GM12878 (cell line): ENCODE measurements around the gene ST7. TPM values are rescaled to one million over a fixed set of nuclear protein-coding genes. Genes with fewer than 3 reads are reported as not detected.

ENCODE experiments used
- ASH2L ChIP-seq: fragments of 300-600, 200-600 bp; sonication (generic); IDR thresholded peaks from 2 replicates; pipeline ENCODE4 v1.6.1; 2017; ENCODE audit warnings: low read depth, mild to moderate bottlenecking, borderline replicate concordance
- CREM ChIP-seq: IDR thresholded peaks from 2 replicates; pipeline ENCODE4 v1.6.1; 2014; ENCODE audit warnings: antibody characterized with exemption, low read depth
- HDAC6 ChIP-seq: fragments of 200-600 bp; sonication (generic); IDR thresholded peaks from one replicate; pipeline ENCODE4 v1.8.0; 2017; ENCODE audit warnings: antibody characterized with exemption; ENCODE audit not compliant: unreplicated experiment
- KLF5 ChIP-seq: fragments of 450-650 bp; IDR thresholded peaks from 2 replicates; pipeline ENCODE4 v1.6.1; 2014; ENCODE audit warnings: mild to moderate bottlenecking; ENCODE audit not compliant: partially characterized antibody
- NFIC ChIP-seq: IDR thresholded peaks from 2 replicates; pipeline ENCODE4 v1.6.1; 2012; ENCODE audit warnings: low read depth, mild to moderate bottlenecking, inconsistent platforms, low read length, moderate library complexity
- POLR2AphosphoS5 ChIP-seq: IDR thresholded peaks from 2 replicates; pipeline ENCODE4 v1.6.1; 2011; ENCODE audit warnings: mild to moderate bottlenecking, low read length, inconsistent platforms
- POU2F2 ChIP-seq: IDR thresholded peaks from 3 replicates; pipeline ENCODE4 v1.6.1; 2011; ENCODE audit warnings: low read depth, mild to moderate bottlenecking, low read length, borderline replicate concordance
- SMAD5 ChIP-seq: IDR thresholded peaks from 2 replicates; pipeline ENCODE4 v1.6.1; 2016; ENCODE audit warnings: antibody characterized with exemption, low read depth
- SPI1 ChIP-seq: IDR thresholded peaks from 2 replicates; pipeline ENCODE4 v1.6.1; 2011; ENCODE audit warnings: low read depth, mild to moderate bottlenecking, low read length, moderate library complexity, borderline replicate concordance; ENCODE audit not compliant: insufficient read depth
- SREBF2 ChIP-seq: IDR thresholded peaks from 2 replicates; pipeline ENCODE4 v1.6.1; 2012; ENCODE audit warnings: mild to moderate bottlenecking, low read length
- SUPT20H ChIP-seq: IDR thresholded peaks from 2 replicates; pipeline ENCODE4 v1.6.1; 2011; ENCODE audit warnings: low read depth, mild to moderate bottlenecking, low read length, moderate library complexity, borderline replicate concordance; ENCODE audit not compliant: control insufficient read depth
- polyA plus RNA-seq, 11 experiments: library from polyadenylated mRNA; depleted of rRNA in 4 of 11; unstranded in 6 of 11; stranded (reverse) in 5 of 11; fragments of >200 nt; fragmentation: Nextera tagmentation in 4 of 11; fragmentation: Illumina TruSeq in 1 of 11; extraction: Ambion mirVana in 4 of 11; extraction: Trizol in 1 of 11; gene quantifications; 1 replicate in 1 of 11; 2 replicates in 10 of 11; pipeline versions ENCODE4 v1.2.1 to v1.2.3, GENCODE V29; 2011 to 2016; ENCODE audit warnings: inconsistent platforms in 2 of 11, missing spikeins in 2 of 11, low read depth in 1 of 11
- total RNA-seq, 4 experiments: library from RNA; depleted of rRNA in 3 of 4; stranded (reverse); fragments of >200 nt in 3 of 4; fragmentation: Illumina TruSeq in 1 of 4; extraction: Trizol in 1 of 4; gene quantifications; 2 replicates each; pipeline versions ENCODE4 v1.2.1 to v1.2.3, GENCODE V29; 2013 to 2021
- TF ChIP-seq, protein P1 (sequence below): IDR thresholded peaks from 2 replicates; pipeline ENCODE4 v1.6.1; 2012; ENCODE audit warnings: low read depth, low read length, improper control_type of control experiment
- TF ChIP-seq, protein P2 (sequence below): IDR thresholded peaks from 2 replicates; pipeline ENCODE4 v1.6.1; 2012; ENCODE audit warnings: improper control_type of control experiment, low read depth, low read length; ENCODE audit not compliant: insufficient replicate concordance
- TF ChIP-seq, protein P3 (sequence below): fragments of 450-650 bp; IDR thresholded peaks from 2 replicates; pipeline ENCODE4 v1.6.1; 2016; ENCODE audit warnings: mild to moderate bottlenecking
- TF ChIP-seq, protein P4 (sequence below): fragments of 450-650 bp; formaldehyde crosslinking; IDR thresholded peaks from 2 replicates; pipeline ENCODE4 v1.4.0; 2020; ENCODE audit warnings: mild to moderate bottlenecking, moderate library complexity
- TF ChIP-seq, protein P5 (sequence below): fragments of 450-650 bp; IDR thresholded peaks from 2 replicates; pipeline ENCODE4 v1.6.1; 2017; ENCODE audit warnings: borderline replicate concordance

The ST7 gene
- total and polyA plus RNA-seq, 10 of the 15 experiments (the other 5 are each of a cell fraction or from before 2014, with no cell fraction given), result 27.7 to 76.4 (median 53.6) TPM

DNA sequence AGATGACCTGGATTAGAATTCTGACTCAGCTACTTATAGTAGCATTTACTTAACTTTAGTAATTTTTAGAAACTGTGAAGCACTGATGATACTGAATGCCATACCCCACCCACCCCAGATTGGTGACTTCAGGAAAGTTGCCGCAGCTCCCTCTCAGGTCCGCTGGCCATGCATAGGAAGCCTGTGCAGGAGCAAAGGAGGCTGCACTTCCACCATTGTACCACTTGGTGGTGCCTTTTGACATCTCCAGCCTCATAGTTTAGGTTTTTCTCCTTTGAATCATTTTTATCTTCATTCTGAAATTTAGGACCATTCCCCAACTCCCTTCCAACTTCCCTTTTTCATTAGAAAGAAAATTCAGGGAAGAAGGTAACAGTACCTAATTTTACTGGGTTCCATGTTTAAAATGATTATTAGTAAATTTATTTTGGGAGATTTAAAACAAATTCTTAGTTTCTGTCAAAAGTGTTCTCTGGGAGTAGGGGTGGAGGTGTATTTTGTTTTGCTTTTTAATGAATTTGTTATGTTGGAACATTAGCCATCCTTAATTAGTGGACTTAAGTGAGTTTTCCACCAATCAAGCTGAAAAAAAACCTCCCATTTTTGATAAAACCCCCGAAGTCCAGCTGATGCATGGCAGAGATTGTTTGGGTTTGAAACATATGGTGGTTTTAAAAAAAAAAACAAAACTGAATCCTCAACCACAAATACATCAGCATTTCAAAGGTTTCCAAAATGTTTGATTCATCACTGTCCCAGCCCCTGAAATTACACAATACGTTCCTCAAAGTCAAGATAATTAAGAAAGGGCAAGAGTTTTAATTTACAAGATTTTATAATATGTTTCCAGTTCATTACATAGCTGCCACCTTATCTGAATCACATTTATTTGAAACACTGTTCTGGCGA is 259.9 kb downstream of the ST7 start (continued):
- TF ChIP-seq, protein P1, sequence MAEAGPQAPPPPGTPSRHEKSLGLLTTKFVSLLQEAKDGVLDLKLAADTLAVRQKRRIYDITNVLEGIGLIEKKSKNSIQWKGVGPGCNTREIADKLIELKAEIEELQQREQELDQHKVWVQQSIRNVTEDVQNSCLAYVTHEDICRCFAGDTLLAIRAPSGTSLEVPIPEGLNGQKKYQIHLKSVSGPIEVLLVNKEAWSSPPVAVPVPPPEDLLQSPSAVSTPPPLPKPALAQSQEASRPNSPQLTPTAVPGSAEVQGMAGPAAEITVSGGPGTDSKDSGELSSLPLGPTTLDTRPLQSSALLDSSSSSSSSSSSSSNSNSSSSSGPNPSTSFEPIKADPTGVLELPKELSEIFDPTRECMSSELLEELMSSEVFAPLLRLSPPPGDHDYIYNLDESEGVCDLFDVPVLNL, result no peak
- TF ChIP-seq SMAD5 (no peak), POU2F2 (peak; percentile 58; the same call in 1 of the 3 replicates), ASH2L (no peak), SREBF2 (no peak), CREM (no peak), NFIC (no peak), SUPT20H (no peak), SPI1 (no peak), POLR2AphosphoS5 (no peak), HDAC6 (no peak), KLF5 (no peak)
- TF ChIP-seq, protein P2, sequence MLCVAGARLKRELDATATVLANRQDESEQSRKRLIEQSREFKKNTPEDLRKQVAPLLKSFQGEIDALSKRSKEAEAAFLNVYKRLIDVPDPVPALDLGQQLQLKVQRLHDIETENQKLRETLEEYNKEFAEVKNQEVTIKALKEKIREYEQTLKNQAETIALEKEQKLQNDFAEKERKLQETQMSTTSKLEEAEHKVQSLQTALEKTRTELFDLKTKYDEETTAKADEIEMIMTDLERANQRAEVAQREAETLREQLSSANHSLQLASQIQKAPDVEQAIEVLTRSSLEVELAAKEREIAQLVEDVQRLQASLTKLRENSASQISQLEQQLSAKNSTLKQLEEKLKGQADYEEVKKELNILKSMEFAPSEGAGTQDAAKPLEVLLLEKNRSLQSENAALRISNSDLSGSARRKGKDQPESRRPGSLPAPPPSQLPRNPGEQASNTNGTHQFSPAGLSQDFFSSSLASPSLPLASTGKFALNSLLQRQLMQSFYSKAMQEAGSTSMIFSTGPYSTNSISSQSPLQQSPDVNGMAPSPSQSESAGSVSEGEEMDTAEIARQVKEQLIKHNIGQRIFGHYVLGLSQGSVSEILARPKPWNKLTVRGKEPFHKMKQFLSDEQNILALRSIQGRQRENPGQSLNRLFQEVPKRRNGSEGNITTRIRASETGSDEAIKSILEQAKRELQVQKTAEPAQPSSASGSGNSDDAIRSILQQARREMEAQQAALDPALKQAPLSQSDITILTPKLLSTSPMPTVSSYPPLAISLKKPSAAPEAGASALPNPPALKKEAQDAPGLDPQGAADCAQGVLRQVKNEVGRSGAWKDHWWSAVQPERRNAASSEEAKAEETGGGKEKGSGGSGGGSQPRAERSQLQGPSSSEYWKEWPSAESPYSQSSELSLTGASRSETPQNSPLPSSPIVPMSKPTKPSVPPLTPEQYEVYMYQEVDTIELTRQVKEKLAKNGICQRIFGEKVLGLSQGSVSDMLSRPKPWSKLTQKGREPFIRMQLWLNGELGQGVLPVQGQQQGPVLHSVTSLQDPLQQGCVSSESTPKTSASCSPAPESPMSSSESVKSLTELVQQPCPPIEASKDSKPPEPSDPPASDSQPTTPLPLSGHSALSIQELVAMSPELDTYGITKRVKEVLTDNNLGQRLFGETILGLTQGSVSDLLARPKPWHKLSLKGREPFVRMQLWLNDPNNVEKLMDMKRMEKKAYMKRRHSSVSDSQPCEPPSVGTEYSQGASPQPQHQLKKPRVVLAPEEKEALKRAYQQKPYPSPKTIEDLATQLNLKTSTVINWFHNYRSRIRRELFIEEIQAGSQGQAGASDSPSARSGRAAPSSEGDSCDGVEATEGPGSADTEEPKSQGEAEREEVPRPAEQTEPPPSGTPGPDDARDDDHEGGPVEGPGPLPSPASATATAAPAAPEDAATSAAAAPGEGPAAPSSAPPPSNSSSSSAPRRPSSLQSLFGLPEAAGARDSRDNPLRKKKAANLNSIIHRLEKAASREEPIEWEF, result no peak
- TF ChIP-seq, protein P3, sequence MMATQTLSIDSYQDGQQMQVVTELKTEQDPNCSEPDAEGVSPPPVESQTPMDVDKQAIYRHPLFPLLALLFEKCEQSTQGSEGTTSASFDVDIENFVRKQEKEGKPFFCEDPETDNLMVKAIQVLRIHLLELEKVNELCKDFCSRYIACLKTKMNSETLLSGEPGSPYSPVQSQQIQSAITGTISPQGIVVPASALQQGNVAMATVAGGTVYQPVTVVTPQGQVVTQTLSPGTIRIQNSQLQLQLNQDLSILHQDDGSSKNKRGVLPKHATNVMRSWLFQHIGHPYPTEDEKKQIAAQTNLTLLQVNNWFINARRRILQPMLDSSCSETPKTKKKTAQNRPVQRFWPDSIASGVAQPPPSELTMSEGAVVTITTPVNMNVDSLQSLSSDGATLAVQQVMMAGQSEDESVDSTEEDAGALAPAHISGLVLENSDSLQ, result no peak
- TF ChIP-seq, protein P4, sequence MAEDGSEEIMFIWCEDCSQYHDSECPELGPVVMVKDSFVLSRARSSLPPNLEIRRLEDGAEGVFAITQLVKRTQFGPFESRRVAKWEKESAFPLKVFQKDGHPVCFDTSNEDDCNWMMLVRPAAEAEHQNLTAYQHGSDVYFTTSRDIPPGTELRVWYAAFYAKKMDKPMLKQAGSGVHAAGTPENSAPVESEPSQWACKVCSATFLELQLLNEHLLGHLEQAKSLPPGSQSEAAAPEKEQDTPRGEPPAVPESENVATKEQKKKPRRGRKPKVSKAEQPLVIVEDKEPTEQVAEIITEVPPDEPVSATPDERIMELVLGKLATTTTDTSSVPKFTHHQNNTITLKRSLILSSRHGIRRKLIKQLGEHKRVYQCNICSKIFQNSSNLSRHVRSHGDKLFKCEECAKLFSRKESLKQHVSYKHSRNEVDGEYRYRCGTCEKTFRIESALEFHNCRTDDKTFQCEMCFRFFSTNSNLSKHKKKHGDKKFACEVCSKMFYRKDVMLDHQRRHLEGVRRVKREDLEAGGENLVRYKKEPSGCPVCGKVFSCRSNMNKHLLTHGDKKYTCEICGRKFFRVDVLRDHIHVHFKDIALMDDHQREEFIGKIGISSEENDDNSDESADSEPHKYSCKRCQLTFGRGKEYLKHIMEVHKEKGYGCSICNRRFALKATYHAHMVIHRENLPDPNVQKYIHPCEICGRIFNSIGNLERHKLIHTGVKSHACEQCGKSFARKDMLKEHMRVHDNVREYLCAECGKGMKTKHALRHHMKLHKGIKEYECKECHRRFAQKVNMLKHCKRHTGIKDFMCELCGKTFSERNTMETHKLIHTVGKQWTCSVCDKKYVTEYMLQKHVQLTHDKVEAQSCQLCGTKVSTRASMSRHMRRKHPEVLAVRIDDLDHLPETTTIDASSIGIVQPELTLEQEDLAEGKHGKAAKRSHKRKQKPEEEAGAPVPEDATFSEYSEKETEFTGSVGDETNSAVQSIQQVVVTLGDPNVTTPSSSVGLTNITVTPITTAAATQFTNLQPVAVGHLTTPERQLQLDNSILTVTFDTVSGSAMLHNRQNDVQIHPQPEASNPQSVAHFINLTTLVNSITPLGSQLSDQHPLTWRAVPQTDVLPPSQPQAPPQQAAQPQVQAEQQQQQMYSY (CRISPR knock-in tag), result no peak
- TF ChIP-seq, protein P5, sequence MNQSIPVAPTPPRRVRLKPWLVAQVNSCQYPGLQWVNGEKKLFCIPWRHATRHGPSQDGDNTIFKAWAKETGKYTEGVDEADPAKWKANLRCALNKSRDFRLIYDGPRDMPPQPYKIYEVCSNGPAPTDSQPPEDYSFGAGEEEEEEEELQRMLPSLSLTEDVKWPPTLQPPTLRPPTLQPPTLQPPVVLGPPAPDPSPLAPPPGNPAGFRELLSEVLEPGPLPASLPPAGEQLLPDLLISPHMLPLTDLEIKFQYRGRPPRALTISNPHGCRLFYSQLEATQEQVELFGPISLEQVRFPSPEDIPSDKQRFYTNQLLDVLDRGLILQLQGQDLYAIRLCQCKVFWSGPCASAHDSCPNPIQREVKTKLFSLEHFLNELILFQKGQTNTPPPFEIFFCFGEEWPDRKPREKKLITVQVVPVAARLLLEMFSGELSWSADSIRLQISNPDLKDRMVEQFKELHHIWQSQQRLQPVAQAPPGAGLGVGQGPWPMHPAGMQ, result no peak
